Measurements from ENCODE around the gene SPATA2L. TPM values are rescaled to one million over a fixed set of nuclear protein-coding genes. Genes with fewer than 3 reads are reported as not detected.

The SPATA2L gene
- total and polyA plus RNA-seq, 2 of the 13 experiments (the other 11 are each of a cell fraction or from before 2014, with no cell fraction given) = 9.1 to 20.7 TPM

DNA sequence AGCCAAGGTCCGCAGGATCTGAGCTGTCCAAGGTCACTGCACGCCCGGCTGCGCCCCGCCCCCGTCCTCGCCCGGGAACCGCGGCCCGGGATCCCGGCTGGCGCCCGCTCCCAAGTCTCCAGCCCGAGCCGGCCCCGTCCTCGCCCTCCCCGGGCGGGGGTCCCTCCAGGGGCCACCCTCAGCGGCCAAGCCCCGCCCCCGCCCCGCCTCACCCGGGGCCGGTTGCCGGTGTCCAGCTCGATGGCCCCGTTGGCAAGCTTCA, 19.0 kb upstream of the SPATA2L start (continued):
- TF ChIP-seq, protein P1, sequence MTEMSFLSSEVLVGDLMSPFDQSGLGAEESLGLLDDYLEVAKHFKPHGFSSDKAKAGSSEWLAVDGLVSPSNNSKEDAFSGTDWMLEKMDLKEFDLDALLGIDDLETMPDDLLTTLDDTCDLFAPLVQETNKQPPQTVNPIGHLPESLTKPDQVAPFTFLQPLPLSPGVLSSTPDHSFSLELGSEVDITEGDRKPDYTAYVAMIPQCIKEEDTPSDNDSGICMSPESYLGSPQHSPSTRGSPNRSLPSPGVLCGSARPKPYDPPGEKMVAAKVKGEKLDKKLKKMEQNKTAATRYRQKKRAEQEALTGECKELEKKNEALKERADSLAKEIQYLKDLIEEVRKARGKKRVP (CRISPR knock-in tag; IDR thresholded peaks at IDR 0.05) = no peak
- TF ChIP-seq HNF4A (CRISPR knock-in tag; IDR thresholded peaks at IDR 0.05) = no peak
- no peak for TF ChIP-seq XBP1 (CRISPR knock-in tag; IDR thresholded peaks at IDR 0.05)
- TF ChIP-seq ZNF547 (CRISPR knock-in tag; IDR thresholded peaks at IDR 0.05) = no peak; the same call in 1 of the 2 replicates
- TF ChIP-seq REPIN1 (CRISPR knock-in tag; IDR thresholded peaks at IDR 0.05; ENCODE audit: borderline replicate concordance, low read depth) = no peak
- no peak for TF ChIP-seq ELF3 (CRISPR knock-in tag; IDR thresholded peaks at IDR 0.05)
- TF ChIP-seq GFI1 (CRISPR knock-in tag; IDR thresholded peaks at IDR 0.05; ENCODE audit: borderline replicate concordance) = no peak; the same call in 1 of the 2 replicates
- TF ChIP-seq ZNF274 (CRISPR knock-in tag; IDR thresholded peaks at IDR 0.05) = no peak
- 0 out of 2 replicates have a peak, but pooled peaks have one; percentile 13 for TF ChIP-seq ZNF138 (CRISPR knock-in tag; IDR thresholded peaks at IDR 0.05; ENCODE audit: low read depth)
- no peak for TF ChIP-seq PLRG1 (conservative IDR thresholded peaks at IDR 0.05)
- TF ChIP-seq ZNF317 (CRISPR knock-in tag; IDR thresholded peaks at IDR 0.05) = no peak
- TF ChIP-seq, protein P2, sequence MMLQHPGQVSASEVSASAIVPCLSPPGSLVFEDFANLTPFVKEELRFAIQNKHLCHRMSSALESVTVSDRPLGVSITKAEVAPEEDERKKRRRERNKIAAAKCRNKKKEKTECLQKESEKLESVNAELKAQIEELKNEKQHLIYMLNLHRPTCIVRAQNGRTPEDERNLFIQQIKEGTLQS (CRISPR knock-in tag; IDR thresholded peaks at IDR 0.05) = no peak
- no peak for TF ChIP-seq ZFY (CRISPR knock-in tag; IDR thresholded peaks at IDR 0.05)
- TF ChIP-seq HOXD1 (CRISPR knock-in tag; IDR thresholded peaks at IDR 0.05) = no peak
- peak; percentile 17; the same call in 1 of the 2 replicates for TF ChIP-seq ZNF788 (CRISPR knock-in tag; IDR thresholded peaks at IDR 0.05; ENCODE audit: borderline replicate concordance)
- TF ChIP-seq, protein P3, sequence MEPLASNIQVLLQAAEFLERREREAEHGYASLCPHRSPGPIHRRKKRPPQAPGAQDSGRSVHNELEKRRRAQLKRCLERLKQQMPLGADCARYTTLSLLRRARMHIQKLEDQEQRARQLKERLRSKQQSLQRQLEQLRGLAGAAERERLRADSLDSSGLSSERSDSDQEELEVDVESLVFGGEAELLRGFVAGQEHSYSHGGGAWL (CRISPR knock-in tag; IDR thresholded peaks at IDR 0.05) = no peak
- TF ChIP-seq ZNF678 (CRISPR knock-in tag; IDR thresholded peaks at IDR 0.05) = no peak
- no peak for TF ChIP-seq FOXO1 (CRISPR knock-in tag; IDR thresholded peaks at IDR 0.05)
- no peak for TF ChIP-seq CHD2 (IDR thresholded peaks at IDR 0.05; ENCODE audit: low read depth, low read length)
- TF ChIP-seq ZNF530 (CRISPR knock-in tag; IDR thresholded peaks at IDR 0.05; ENCODE audit: low read depth) = no peak
- TF ChIP-seq, protein P4, sequence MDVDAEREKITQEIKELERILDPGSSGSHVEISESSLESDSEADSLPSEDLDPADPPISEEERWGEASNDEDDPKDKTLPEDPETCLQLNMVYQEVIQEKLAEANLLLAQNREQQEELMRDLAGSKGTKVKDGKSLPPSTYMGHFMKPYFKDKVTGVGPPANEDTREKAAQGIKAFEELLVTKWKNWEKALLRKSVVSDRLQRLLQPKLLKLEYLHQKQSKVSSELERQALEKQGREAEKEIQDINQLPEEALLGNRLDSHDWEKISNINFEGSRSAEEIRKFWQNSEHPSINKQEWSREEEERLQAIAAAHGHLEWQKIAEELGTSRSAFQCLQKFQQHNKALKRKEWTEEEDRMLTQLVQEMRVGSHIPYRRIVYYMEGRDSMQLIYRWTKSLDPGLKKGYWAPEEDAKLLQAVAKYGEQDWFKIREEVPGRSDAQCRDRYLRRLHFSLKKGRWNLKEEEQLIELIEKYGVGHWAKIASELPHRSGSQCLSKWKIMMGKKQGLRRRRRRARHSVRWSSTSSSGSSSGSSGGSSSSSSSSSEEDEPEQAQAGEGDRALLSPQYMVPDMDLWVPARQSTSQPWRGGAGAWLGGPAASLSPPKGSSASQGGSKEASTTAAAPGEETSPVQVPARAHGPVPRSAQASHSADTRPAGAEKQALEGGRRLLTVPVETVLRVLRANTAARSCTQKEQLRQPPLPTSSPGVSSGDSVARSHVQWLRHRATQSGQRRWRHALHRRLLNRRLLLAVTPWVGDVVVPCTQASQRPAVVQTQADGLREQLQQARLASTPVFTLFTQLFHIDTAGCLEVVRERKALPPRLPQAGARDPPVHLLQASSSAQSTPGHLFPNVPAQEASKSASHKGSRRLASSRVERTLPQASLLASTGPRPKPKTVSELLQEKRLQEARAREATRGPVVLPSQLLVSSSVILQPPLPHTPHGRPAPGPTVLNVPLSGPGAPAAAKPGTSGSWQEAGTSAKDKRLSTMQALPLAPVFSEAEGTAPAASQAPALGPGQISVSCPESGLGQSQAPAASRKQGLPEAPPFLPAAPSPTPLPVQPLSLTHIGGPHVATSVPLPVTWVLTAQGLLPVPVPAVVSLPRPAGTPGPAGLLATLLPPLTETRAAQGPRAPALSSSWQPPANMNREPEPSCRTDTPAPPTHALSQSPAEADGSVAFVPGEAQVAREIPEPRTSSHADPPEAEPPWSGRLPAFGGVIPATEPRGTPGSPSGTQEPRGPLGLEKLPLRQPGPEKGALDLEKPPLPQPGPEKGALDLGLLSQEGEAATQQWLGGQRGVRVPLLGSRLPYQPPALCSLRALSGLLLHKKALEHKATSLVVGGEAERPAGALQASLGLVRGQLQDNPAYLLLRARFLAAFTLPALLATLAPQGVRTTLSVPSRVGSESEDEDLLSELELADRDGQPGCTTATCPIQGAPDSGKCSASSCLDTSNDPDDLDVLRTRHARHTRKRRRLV (CRISPR knock-in tag; IDR thresholded peaks at IDR 0.05) = no peak
- TF ChIP-seq ZNF878 (CRISPR knock-in tag; IDR thresholded peaks at IDR 0.05) = no peak
- TF ChIP-seq, protein P5, sequence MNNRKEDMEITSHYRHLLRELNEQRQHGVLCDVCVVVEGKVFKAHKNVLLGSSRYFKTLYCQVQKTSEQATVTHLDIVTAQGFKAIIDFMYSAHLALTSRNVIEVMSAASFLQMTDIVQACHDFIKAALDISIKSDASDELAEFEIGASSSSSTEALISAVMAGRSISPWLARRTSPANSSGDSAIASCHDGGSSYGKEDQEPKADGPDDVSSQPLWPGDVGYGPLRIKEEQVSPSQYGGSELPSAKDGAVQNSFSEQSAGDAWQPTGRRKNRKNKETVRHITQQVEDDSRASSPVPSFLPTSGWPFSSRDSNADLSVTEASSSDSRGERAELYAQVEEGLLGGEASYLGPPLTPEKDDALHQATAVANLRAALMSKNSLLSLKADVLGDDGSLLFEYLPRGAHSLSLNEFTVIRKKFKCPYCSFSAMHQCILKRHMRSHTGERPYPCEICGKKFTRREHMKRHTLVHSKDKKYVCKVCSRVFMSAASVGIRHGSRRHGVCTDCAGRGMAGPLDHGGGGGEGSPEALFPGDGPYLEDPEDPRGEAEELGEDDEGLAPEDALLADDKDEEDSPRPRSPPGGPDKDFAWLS (CRISPR knock-in tag; IDR thresholded peaks at IDR 0.05; ENCODE audit: borderline replicate concordance) = no peak
- TF ChIP-seq HDAC2 (CRISPR knock-in tag; IDR thresholded peaks at IDR 0.05) = no peak
- no peak for TF ChIP-seq NFRKB (IDR thresholded peaks at IDR 0.05)
- no peak for TF ChIP-seq NFYB (CRISPR knock-in tag; IDR thresholded peaks at IDR 0.05)
- no peak for TF ChIP-seq PHF21A (CRISPR knock-in tag; IDR thresholded peaks at IDR 0.05)
